PFSK-1 (cell line): ENCODE measurements around the gene MTFR1L.

ENCODE experiments used
- POLR2AphosphoS5 ChIP-seq: IDR thresholded peaks from 2 replicates; pipeline ENCODE4 v1.6.1; 2012; ENCODE audit warnings: low read depth, mild to moderate bottlenecking, control low read depth, low read length, moderate library complexity
- REST ChIP-seq, 2 experiments: IDR thresholded peaks; 2 replicates each; pipeline versions ENCODE4 v1.6.1 to v1.8.0; 2011 to 2012; ENCODE audit warnings: low read depth in 2 of 2, low read length in 2 of 2, control low read depth in 1 of 2, inconsistent platforms in 1 of 2, mild to moderate bottlenecking in 1 of 2, moderate library complexity in 1 of 2; ENCODE audit not compliant: insufficient read depth in 1 of 2
- SIN3A ChIP-seq: IDR thresholded peaks from 2 replicates; pipeline ENCODE4 v1.6.1; 2012; ENCODE audit warnings: mild to moderate bottlenecking, low read length, moderate library complexity, borderline replicate concordance; ENCODE audit not compliant: insufficient read depth

DNA sequence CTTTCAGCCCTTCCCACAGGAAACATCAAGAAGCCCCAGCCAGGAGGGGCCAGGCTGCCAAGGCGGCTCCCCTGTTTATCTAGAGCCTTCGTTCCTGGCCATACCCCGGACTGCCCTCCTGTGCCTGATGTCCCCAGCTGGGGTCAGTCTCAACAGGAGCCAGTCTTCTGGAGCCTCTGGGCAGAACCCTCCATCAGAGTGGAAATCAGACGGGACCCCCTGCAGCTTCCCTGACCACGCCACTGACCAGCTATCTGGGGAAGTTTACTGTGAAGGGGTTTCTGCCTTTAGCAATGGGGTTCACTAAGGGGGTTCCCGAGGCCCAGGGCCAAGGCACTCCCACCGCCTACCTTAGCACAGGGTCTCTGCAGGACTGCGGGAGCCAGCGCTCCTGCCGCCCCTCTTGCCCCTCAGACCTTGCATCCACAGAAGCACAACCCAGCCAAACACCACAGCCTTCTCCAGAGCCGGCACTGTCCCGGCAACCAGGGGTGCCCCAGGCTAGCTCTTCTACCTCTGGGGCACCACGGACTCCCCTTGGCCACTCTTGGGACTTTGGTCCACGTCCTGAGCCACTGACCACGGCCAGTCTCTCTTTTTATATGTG, 3.5 kb upstream of the MTFR1L start:
- TF ChIP-seq REST (IDR thresholded peaks at IDR 0.05; ENCODE audit: insufficient read depth in 1 of 2, low read depth in 2 of 2, low read length in 2 of 2) (no peak), POLR2AphosphoS5 (no peak), SIN3A (no peak)
